HUDEP-2 (cell line): Measurements from ENCODE around the gene NUTM2D.
"Not testable (repeated sequence)": the region's sequence is repeated elsewhere in the genome, so short reads cannot be mapped to it uniquely, and the experiment has no call there.

ENCODE experiments used
- DNase-seq, 76 experiments: peaks; one replicate each; lab custom pipeline; 2025; ENCODE audit not compliant: unreplicated experiment in 76 of 76; lab: John Stamatoyannopoulos, UW

The NUTM2D gene

DNA sequence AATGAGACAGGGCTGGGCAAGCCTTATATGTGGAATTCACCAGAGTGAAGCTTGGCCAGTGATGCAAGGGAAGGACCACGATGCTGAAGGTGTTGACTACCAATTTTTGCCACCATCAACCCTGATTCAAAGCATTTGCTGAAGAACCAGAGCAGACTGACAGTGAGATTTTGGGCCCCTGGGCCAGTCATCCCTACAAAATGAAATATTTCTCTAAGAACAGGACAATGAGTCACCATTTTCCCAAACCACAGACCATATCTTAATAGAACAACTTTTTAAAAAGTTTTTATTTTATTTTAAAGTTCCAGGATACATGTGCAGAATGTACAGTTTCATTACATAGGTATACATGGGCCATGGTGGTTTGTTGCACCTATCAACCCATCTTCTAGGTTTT lies 16.5 kb downstream of the NUTM2D start:
- not testable (repeated sequence) for DNase-seq

DNA sequence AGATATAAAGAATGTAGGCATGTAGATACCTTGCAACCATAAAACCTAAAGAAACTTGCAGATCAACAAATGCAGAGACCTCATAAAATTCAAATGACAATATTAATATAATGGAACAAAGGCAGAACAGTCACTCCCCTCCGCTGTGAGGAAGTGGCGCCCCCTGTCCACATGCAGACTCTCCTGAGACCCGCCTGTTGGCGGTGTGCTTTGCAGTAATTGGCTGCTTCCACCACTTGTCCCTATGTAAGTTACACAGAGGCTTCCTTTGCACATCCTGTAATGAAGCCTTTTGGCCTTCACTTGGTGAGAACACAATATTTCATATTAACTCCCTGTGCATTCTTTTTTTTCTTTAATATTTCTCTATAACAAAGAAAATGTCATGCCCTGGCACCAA lies 21.6 kb downstream of the NUTM2D start:
- peak in 1 of 76 experiments; percentile 36 for DNase-seq

GRCh38 chr10:87383149-87383857 lies 25.8 kb downstream of the NUTM2D start:
- not testable (repeated sequence) for DNase-seq

DNA sequence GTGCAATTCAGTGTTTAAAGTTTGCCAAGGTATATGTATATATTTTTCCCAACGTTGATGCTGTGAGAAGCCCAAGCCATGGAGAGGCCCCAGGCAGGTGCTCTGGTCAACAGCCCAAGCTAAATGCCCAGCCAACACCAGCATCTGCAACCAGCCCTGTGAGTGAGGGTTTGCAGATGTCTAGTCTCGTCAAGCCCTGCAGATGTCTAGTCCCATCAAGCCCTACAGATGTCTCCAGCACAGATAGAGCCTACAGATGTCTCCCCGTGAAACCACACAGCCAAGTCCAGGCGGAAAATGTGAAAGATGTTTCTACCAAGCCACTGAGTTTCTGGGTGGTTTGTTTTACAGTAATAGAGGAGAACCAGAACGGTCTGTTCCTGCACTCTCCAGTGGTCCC lies 26.7 kb downstream of the NUTM2D start:
- not testable (repeated sequence) for DNase-seq

DNA sequence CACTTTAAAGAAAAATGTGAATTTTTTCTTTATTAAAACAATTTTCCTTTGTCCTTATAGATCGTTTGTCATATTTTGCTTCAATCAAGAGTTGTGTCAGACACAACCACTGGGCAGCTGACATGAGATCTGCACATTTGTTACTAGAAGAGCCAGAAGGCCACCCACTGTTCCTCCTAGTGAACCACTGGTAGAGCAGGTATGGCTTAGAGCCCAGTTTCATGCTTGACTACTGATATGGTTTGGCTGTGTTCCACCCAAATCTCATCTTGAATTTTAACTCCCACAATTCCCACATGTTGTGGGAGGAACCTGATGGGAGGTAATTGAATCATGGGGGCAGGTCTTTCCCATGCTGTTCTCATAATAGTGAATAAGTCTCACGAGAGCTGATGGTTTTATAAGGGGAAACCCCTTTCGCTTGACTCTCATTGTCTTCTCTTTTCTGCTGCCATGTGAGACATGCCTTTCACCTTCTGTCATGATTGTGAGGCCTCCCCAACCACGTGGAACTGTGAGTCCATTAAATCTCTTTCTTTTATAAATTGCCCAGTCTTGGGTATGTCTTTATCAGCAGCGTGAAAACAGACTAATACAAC lies 28.3 kb downstream of the NUTM2D start:
- not testable (repeated sequence) for DNase-seq

DNA sequence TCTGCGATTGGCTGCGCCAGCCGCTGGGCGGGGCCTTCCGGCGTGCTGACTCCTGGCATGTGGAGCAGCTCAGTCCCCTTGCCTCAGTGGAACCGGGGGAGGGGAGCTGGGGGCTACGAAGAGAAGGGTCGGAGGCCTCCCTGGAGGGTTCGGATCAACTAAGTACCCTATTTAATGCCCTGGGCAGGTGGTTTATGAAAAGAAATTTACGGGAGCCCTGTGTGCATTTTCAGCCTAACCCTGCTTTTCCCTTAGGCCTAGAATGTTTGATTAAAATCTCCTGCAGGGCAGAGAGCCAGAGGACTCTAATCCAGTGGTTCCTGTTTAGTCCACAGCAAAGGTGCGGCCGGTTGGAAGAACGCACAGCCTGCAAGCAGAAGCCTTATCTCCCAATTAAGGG lies 33.8 kb downstream of the NUTM2D start:
- DNase-seq, result not testable (repeated sequence)

DNA sequence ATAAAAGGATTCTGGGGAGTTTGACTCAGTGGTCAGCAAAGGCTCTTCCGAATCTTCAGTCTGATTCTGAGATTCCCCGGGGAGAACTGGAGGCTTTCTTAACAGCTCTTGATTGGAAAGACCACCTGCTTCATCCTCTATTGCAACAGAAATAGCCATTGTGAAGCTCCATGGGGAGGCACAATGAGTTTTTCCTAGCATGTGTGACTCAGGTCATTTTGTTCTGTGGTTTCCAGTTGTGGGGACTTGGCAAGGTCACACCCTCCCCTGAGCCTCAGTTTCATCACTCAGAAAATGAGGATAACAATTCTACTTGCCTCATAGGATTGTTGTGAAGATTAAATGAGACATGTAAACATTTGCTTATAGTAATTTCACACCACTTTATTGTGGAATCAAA lies 38.7 kb downstream of the NUTM2D start:
- not testable (repeated sequence) for DNase-seq

GRCh38 chr10:87398436-87398835 lies 40.9 kb downstream of the NUTM2D start:
- DNase-seq, result not testable (repeated sequence)

- not testable (repeated sequence) for DNase-seq
Observed at GRCh38 chr10:87407516-87408467, 50.2 kb downstream of the NUTM2D start.

DNA sequence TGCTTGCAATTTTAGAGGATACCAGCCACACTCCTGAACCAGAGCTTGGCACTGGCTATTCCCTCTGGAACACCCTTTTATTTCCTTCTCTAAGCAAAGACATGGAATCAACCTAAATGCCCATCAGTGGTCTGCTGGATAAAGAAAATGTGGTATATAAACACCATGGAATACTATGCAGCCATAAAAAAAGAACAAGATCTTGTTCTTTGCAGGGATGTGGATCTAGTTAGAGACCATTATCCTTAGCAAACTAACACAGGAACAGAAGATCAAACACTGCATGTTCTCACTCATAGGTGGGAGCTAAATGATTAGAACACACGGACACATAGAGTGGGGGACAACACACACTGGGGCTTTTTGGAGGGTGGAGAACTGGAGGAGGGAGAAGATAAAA lies 56.4 kb downstream of the NUTM2D start:
- not testable (repeated sequence) for DNase-seq
